Measurements from ENCODE around the gene LY6G5B.

Gene LY6G5B

DNA sequence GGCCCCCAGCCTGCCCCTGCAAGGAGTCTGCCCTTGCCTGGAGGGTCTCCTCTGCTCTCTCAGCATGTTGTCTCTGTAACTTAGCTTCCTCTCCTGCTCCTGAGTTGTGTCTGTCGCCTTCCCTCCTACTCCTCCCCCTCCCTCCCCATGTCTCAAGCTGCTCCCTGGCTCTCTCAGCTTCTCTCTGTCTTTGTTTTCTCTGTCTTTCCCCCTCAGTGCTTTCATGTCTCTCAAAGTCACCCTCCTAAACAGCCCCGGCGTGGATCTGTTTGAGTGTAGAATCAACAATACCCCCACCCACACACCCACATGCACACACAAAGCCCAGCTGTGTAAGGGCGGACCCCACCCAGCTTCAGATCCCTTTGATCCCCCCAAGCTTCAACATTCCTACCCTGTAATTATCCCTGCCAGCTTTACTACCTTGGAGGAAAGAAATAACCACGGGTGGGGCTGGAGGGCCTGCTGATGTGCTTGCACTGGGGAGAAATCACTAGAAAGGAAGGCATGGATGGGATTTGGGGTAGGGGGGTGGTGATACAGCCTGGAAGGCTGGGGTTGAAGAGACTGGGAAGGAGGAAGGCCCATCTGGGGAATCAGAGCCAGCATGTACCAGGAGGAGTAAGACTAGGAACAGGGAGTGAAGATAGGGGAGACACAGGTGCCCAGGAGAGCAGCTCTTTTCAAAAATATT lies 44.4 kb downstream of the LY6G5B start:
- no peak for DNase-seq (ENCODE audit: low read depth in 3 of 3, low spot score in 1 of 3)

DNA sequence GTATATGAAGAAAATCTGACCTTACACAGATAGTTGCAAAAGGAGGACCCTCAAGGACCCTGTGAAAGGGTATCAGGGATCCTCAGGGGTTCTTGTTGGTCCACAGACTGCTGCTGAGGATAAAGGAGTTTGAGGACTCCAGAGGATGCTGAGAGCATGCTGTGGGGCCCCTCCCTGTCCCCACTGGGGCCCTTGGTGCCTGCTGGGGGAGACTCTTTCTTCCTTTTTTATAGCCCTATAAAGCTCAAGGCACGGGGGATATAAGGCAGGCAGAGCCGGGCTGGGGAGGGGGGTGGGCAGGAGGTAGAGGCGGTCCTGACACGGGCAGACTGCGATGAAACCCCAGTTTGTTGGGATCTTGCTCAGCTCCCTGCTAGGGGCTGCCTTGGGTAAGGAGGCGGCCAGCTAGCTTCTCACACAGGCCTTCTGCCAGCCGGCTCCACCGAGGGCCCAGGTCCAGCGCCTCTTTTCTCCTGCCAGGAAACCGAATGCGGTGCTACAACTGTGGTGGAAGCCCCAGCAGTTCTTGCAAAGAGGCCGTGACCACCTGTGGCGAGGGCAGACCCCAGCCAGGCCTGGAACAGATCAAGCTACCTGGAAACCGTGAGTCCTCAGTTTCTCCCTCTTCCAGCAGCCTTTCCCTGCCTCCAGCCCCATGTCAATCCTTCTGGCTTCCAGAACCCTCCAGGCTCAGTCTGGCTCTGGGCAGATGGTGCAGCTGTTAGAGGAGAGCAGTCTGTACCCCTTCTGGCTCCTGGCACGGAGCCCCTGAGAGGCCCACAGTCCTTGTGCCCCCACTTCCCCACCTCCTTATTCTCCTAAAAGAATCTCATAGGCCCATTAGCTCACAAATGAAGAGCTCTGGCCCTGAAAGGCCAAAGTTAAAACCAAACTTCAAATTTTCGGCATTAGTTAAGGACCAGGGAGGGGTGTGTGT lies 45.5 kb downstream of the LY6G5B start, which contains the start of gene LY6G6D:
Gene LY6G6D (plus strand): TSS at position 327 of the 937 bp plus-strand sequence. CDS start 8 bp downstream, at position 335.
- no peak for DNase-seq (ENCODE audit: low read depth in 3 of 3, low spot score in 1 of 3)

DNA sequence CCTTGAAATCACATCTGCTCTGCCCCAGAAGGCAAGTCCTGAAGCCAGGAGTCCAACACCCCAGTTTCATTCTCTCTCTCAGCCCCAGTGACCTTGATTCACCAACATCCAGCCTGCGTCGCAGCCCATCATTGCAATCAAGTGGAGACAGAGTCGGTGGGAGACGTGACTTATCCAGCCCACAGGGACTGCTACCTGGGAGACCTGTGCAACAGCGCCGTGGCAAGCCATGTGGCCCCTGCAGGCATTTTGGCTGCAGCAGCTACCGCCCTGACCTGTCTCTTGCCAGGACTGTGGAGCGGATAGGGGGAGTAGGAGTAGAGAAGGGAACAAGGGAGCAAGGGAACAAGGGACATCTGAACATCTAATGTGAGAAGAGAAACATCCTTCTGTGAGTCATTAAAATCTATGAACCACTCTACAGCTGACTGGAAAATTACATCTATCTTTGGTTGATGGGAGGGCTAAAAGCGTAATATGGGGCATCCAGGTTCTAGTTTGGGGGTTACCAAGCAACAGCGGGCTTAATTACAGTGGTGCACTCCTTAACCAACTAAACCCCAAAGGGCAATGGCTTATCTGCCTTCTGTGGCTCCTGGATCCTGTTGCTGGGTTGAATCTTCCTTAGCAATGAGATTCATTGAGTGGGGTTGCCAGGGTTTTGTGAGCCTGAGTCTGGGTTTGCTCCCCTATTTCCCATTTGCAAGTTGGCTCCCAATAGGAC lies 47.9 kb downstream of the LY6G5B start:
- DNase-seq (ENCODE audit: low read depth in 3 of 3, low spot score in 1 of 3), result no peak

DNA sequence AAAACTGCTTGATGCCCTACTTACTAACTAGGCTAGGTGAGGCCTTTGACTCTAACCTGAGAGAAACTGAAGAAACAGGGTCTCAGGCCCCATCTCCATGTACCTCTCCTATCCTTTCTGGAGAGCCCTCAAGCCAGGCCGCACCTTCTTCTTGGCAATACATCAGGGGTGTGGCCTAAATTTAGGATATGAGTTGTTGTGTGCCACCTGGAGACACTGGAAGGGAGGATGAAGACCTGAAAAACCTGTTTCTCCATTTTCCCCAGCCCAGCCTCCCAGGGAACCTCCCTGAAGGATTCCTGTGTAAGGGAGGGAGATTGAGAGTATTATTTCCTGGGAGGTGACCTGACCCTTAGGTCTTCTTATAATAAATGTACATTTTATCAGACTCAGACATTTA lies 48.5 kb downstream of the LY6G5B start:
- DNase-seq (ENCODE audit: low read depth in 3 of 3, low spot score in 1 of 3), result no peak

DNA sequence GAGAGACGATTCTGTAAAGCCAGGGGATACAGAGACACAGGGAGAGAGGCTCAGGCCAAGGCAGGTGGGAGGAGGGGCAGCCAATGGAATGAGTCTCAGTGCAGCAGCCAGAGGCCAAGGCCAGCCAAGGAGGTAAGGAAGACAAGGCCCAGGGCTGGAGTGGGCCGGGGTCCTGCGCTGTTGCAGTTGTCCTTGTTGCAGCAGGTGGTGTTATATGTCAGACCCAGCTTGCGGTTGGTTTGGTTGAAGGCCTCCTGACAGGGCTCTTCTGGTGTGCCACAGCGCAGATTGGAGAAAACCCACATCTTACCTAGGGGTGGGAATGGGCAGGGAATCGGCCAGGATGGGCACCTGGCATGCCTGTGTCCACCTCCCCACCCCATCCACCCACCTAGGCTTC lies 49.2 kb downstream of the LY6G5B start:
- DNase-seq (ENCODE audit: low read depth in 3 of 3, low spot score in 1 of 3), result no peak

DNA sequence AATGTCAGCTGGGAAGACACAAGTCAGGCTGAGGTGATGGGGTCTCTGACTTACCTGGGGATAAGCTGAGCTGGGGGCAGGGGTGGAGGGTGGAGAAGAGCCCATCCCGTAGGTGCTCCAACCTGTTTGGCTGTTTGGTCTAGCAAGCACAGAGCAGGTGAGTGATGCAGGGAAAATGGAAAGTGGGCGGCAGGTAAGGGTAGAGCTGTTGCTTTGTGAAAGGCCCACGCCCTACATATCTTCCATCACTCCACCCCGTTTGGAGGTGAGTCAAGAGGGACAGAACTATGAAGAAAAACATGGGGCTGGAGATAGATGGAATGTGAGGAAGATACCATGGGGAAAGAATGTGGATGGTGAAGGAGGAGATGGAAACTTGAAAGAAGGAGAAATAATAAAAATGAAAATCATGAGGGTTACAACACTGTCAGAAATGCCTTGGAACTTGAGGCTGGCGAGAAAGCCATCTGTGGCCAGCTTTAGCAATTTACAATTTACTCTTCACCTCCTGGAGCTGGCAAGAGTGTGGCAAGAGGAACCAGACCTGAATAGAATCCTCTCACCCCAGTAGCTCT lies 50.5 kb downstream of the LY6G5B start:
- no peak for DNase-seq (ENCODE audit: low read depth in 3 of 3, low spot score in 1 of 3)

DNA sequence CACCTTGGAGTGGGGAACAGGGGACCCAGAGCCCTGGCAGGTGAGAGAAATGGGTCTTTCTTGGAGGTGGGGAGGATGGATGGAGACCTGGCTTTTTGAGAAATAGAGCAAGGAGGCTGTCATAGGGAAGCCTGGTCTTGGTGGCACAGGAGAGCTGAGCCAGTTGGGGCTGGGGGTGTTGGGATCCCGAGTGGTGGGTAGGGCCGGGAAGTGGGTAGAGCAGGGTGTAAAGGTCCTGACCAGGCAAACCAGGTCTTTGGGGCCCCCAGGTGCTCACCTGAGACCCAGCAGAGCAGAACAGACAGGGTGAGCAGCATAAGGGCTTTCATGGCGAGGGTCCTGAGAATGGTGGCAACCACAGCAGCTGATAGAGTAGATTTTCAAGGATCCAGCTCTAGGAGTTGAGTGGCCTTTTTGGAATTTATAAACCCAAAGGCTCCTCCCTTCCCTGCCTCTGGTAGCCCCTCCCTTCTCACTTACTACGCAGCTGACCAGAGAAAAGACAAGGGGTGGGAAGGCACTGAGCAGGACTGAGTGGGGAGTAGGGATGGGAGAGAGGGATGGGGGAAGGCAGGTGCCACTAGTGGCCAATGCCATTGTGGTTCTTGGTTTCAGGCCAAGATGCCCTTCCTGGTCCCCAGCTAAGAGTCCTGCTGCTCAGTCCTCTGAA lies 51.7 kb downstream of the LY6G5B start, which contains the start of gene LY6G6C:
Gene LY6G6C (minus strand): TSS at position 396 of the 670 bp plus-strand sequence. CDS start 67 bp downstream, at position 329.
- DNase-seq (ENCODE audit: low read depth in 3 of 3, low spot score in 1 of 3), result no peak

DNA sequence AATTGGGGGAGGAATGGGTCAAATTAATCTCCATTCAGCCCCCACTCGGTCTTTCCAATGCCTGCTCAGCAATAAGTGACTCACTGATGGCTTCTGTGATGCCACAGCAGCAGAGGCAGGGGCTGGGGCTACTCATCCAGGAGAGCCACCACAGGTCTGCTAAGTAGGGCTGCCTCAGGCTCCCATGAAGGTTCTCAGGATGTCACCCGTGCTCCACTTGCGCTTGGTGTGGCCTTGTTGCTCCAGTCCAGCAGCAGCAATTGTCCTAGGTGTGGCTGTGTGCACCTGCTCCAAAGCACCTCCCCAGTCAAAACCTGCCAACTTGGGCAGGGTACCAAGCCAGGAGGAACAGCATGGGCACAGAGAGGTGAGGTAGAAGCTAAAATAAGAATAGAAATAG lies 52.4 kb downstream of the LY6G5B start:
- DNase-seq (ENCODE audit: low read depth in 3 of 3, low spot score in 1 of 3), result no peak
